OCI-LY3 (cell line): ENCODE results near the gene GAK.

Experiments used
- H2AFZ ChIP-seq: fragments of 200-600, 300-600 bp; shearing (Covaris generic); 2 replicates; pipeline ENCODE4 v1.6.0; 2014; ENCODE audit warnings: antibody characterized with exemption, low read depth, low read length
- H3K27ac ChIP-seq: fragments of 200-600, 300-600 bp; sonication (generic); 2 replicates; pipeline ENCODE4 v1.5.1; 2014; ENCODE audit warnings: mild to moderate bottlenecking, low read length, moderate library complexity, mixed read lengths
- H3K27me3 ChIP-seq: fragments of 200-600, 300-600 bp; sonication (generic); 2 replicates; pipeline ENCODE4 v1.6.1; 2014; ENCODE audit warnings: low read depth, low read length, mixed read lengths
- H3K36me3 ChIP-seq: fragments of 200-600, 300-600 bp; sonication (generic); replicated peaks from 2 replicates; pipeline ENCODE3; 2014; ENCODE audit warnings: low read depth, low read length, mixed read lengths
- H3K4me1 ChIP-seq: fragments of 300-600, 200-600 bp; sonication (generic); 2 replicates; pipeline ENCODE4 v1.6.1; 2014; ENCODE audit warnings: low read length, mixed read lengths
- H3K4me2 ChIP-seq: fragments of 200-600, 300-600 bp; sonication (generic); 2 replicates; pipeline ENCODE4 v1.6.1; 2014; ENCODE audit warnings: low read length, mixed read lengths
- H3K4me3 ChIP-seq: fragments of 300-600, 200-600 bp; sonication (generic); 2 replicates; pipeline ENCODE4 v1.5.1; 2014; ENCODE audit warnings: antibody characterized with exemption, mild to moderate bottlenecking, low read length, moderate library complexity
- H3K79me2 ChIP-seq: fragments of 300-600, 200-600 bp; shearing (Covaris generic); 2 replicates; pipeline ENCODE4 v1.6.1; 2014; ENCODE audit warnings: mild to moderate bottlenecking, low read length, mixed read lengths
- H3K9ac ChIP-seq: fragments of 300-600, 200-600 bp; shearing (Covaris generic); 2 replicates; pipeline ENCODE4 v1.6.0; 2014; ENCODE audit warnings: mild to moderate bottlenecking, low read length, moderate library complexity
- H3K9me3 ChIP-seq: fragments of 200-600, 300-600 bp; shearing (Covaris generic); 2 replicates; pipeline ENCODE4 v1.6.1; 2014; ENCODE audit warnings: low read length, mixed read lengths; ENCODE audit not compliant: insufficient read depth
- H4K20me1 ChIP-seq: fragments of 200-600, 300-600 bp; sonication (generic); 2 replicates; pipeline ENCODE4 v1.6.1; 2016; ENCODE audit warnings: low read length, mixed read lengths; ENCODE audit not compliant: insufficient read depth
- EZH2phosphoT487 ChIP-seq: fragments of 200-600 bp; shearing (Covaris generic); IDR thresholded peaks from 2 replicates; pipeline ENCODE4 v1.6.1; 2018; ENCODE audit warnings: antibody characterized with exemption, mixed run types, low read depth
- TF ChIP-seq, protein P1 (sequence below): fragments of 200-600, 300-600 bp; sonication (generic); IDR thresholded peaks from 2 replicates; pipeline ENCODE4 v1.5.1; 2014; ENCODE audit warnings: antibody characterized with exemption, low read length, low read depth

Gene GAK

GRCh38 chr4:912548-913279 lies 19.4 kb downstream of the GAK start:
- Histone ChIP-seq H3K4me1 (peaks cover 15% of the 10 kb centered on the region), H2AFZ (no peak overlapping the region), H3K9ac (no peak overlapping the region), H3K4me3 (no peak overlapping the region), H3K79me2 (peaks cover 39% of the 10 kb centered on the region), H3K27ac (no peak overlapping the region), H3K27me3 (no peaks in the 10 kb centered on the region), H4K20me1 (peaks cover 50% of the 10 kb centered on the region), H3K4me2 (no peak overlapping the region), H3K9me3 (no peaks in the 10 kb centered on the region), H3K36me3 (peaks cover 5% of the 10 kb centered on the region)
- TF ChIP-seq EZH2phosphoT487, result no peak

GRCh38 chr4:911871-912490 lies 20.1 kb downstream of the GAK start:
- H3K9me3 ChIP-seq, result no peaks in the 10 kb centered on the region
- H3K27ac ChIP-seq, result no peak overlapping the region
- no peak overlapping the region for H3K9ac ChIP-seq
- peaks cover 5% of the 10 kb centered on the region for H3K36me3 ChIP-seq
- H3K79me2 ChIP-seq, result peaks cover 33% of the 10 kb centered on the region
- H4K20me1 ChIP-seq, result peaks cover 43% of the 10 kb centered on the region
- no peak for TF ChIP-seq EZH2phosphoT487
- TF ChIP-seq, protein P1, sequence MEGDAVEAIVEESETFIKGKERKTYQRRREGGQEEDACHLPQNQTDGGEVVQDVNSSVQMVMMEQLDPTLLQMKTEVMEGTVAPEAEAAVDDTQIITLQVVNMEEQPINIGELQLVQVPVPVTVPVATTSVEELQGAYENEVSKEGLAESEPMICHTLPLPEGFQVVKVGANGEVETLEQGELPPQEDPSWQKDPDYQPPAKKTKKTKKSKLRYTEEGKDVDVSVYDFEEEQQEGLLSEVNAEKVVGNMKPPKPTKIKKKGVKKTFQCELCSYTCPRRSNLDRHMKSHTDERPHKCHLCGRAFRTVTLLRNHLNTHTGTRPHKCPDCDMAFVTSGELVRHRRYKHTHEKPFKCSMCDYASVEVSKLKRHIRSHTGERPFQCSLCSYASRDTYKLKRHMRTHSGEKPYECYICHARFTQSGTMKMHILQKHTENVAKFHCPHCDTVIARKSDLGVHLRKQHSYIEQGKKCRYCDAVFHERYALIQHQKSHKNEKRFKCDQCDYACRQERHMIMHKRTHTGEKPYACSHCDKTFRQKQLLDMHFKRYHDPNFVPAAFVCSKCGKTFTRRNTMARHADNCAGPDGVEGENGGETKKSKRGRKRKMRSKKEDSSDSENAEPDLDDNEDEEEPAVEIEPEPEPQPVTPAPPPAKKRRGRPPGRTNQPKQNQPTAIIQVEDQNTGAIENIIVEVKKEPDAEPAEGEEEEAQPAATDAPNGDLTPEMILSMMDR, result no peak
- no peak overlapping the region for H2AFZ ChIP-seq
- H3K4me1 ChIP-seq, result peaks cover 15% of the 10 kb centered on the region
- no peak overlapping the region for H3K4me3 ChIP-seq
- no peak overlapping the region for H3K4me2 ChIP-seq
- H3K27me3 ChIP-seq, result no peaks in the 10 kb centered on the region

DNA sequence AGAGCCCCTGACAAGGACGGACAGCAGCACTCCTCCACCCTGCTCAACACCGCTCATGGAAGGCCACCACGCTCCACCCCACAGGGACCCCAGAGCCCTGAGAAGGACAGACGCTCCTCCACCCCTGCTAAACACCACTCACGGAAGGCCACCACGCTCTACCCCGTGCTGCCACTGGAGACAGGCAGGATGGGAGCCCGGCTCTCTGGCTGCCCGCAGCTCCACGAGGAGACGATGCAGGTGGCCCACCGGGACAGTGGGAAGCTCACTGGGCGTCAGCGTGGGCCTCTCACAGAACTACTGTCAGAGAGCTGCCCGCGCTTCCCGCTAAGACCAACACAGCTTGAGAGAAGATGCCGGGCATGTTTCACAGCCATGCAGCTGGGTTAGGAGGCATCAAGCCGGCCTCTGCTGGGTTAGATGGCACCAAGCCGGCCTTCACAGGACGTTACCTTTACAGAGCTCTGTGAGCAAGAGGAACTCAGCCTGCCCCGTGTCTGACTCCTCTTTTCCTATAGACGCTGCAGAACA lies 20.8 kb downstream of the GAK start:
- H3K9ac ChIP-seq, result no peak overlapping the region
- H3K4me3 ChIP-seq, result no peak overlapping the region
- H3K27me3 ChIP-seq, result no peaks in the 10 kb centered on the region
- H4K20me1 ChIP-seq, result peaks cover 36% of the 10 kb centered on the region
- TF ChIP-seq, protein P1, result no peak
- TF ChIP-seq EZH2phosphoT487, result no peak
- no peaks in the 10 kb centered on the region for H3K9me3 ChIP-seq
- no peak overlapping the region for H3K4me2 ChIP-seq
- H3K27ac ChIP-seq, result no peak overlapping the region
- H3K36me3 ChIP-seq, result peaks cover 5% of the 10 kb centered on the region
- peaks cover 15% of the 10 kb centered on the region for H3K4me1 ChIP-seq
- no peak overlapping the region for H2AFZ ChIP-seq
- H3K79me2 ChIP-seq, result peaks cover 33% of the 10 kb centered on the region

DNA sequence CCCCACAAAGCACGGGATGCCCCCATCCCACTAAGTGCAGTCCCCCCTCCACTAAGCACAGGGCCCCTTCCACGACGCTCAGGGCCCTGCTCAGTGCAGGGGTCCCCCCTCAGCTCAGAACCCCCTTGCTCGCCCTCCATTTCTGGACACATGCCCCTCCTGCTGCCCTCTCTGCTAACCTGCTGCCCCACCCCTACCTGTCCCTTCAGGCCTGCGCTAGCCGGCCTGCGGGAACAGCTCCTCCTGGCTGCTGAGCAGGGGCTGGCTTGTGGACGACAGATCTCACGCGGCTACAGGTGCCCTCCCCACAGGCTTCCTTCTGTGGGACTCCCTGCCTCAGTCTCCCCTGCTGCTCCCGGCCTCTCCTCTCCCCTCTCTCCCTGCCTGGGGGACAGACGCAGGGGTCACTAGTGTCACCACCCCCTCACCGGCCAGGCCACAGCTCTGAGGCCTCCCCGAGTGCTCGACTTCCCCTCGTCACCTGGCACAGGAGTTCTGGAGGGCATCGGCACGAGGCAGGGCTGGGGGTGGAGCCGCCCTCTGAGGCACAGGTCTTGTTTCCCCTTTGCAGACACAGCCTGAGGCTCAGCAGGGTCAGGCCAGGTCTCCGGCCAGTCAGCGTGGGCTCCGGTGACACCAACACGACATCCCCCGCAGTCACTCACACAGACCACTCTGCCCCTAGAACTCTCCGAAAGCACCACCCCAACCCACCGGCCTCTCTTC lies 21.6 kb downstream of the GAK start:
- no peaks in the 10 kb centered on the region for H3K27me3 ChIP-seq
- no peak overlapping the region for H3K4me3 ChIP-seq
- H2AFZ ChIP-seq, result no peak overlapping the region
- H3K79me2 ChIP-seq, result peaks cover 28% of the 10 kb centered on the region
- no peak overlapping the region for H3K27ac ChIP-seq
- H3K4me1 ChIP-seq, result peaks cover 10% of the 10 kb centered on the region
- TF ChIP-seq, protein P1, result no peak
- no peak for TF ChIP-seq EZH2phosphoT487
- H4K20me1 ChIP-seq, result peaks cover 29% of the 10 kb centered on the region
- no peaks in the 10 kb centered on the region for H3K9me3 ChIP-seq
- no peak overlapping the region for H3K4me2 ChIP-seq
- no peak overlapping the region for H3K9ac ChIP-seq
- peaks cover 8% of the 10 kb centered on the region for H3K36me3 ChIP-seq
